IPS-15b (cell line): ENCODE results near the gene HOXD12.
A peak's percentile ranks its signal among the peaks of the same experiment; 100 is the strongest.

Source experiments
- H3K27me3 ChIP-seq: one replicate; pipeline ENCODE4 v1.6.1; 2013; ENCODE audit warnings: low read length; ENCODE audit not compliant: control insufficient read depth, insufficient read depth
- H3K36me3 ChIP-seq: one replicate; pipeline ENCODE4 v1.6.1; 2013; ENCODE audit warnings: low read length; ENCODE audit not compliant: control insufficient read depth, insufficient read depth
- H3K4me1 ChIP-seq: one replicate; pipeline ENCODE4 v1.6.1; 2013; ENCODE audit warnings: mild to moderate bottlenecking, low read length; ENCODE audit not compliant: control insufficient read depth, insufficient read depth
- H3K4me3 ChIP-seq: one replicate; pipeline ENCODE4 v1.5.1; 2013; ENCODE audit warnings: low read depth, low read length
- H3K9ac ChIP-seq: one replicate; pipeline ENCODE4 v1.6.1; 2013; ENCODE audit warnings: low read depth, mild to moderate bottlenecking, low read length
- H3K9me3 ChIP-seq: one replicate; pipeline ENCODE4 v1.6.1; 2013; ENCODE audit warnings: mild to moderate bottlenecking, low read length; ENCODE audit not compliant: control insufficient read depth, insufficient read depth

The HOXD12 gene

DNA sequence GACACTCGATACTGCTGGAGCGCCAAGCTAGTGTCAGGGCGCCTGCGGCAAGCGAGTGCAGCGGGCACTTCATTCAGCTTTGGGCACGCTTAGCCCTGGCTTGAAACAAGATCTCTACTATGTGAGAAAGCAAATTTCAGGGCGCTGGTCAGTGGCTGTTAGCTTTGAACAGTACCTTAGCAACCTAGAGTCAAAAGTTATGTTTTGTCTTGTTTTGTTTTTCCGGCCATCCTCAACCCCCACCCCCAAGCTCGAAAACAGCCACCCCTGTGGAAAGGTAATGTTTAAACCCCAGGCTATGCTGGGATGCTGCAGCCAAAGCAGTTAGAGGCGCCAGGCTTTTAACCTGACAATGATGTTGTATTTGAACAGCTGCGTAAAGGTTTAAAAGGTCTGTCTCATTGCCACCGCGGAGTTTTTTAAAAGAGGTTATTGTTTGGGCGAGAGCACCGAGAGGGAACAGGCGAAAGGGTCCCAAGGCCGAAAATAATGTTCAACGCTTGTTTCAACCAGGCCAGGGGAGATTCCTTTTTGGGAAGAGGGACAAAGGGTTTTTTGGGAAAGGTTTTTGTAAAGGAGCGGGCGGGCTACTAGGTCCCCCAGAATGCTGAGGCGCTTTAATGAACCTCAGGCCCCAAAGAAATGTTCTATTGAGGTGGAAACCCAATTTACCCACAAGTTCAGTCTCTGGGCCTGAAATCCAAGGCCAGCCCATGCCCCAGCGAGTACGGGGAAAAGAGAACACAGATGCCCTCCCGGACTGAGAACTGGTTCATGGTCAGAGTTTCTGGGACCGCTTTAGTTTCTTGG, 14.7 kb downstream of the HOXD12 start:
- Histone ChIP-seq H3K9ac (no peak overlapping the region), H3K9me3 (no peaks in the 10 kb centered on the region), H3K27me3 (peaks cover 100% of the 10 kb centered on the region), H3K36me3 (no peaks in the 10 kb centered on the region), H3K4me3 (peak overlapping the region; percentile 18), H3K4me1 (peaks cover 2% of the 10 kb centered on the region)

DNA sequence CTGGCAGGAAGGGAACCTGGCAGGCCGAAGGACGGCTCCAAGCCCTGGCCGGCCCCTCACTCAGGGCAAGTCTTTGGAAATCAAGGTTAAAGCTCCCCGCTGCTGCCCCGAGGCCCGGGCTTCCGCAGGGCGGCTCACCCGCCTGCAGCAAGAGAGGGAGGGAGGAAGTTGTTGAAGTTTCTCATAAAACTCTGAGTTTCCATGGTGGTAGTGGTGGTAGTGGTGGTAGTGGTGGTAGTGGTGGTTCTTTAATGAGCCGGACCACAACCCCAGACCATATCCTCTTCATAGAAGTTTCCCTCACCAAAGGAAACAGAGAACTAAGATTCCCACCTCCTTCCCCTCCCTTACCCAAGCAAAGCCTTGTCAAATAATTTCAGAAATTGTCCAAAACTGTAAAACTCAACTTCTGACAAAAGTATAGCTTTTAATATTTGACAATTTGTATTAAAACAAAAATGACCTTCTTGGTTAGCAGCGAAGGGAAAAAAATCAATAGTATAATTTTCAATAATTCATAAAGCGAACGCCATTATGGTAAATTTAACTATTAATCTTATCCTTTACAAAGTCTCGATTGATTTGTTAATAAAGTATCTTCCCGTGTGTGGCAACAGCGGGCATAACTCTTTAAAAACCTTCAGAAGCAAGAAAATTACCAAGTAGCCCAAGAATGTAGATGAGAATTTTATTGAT, 15.5 kb downstream of the HOXD12 start:
- Histone ChIP-seq H3K4me3 (no peak overlapping the region), H3K27me3 (peaks cover 100% of the 10 kb centered on the region), H3K4me1 (peaks cover 2% of the 10 kb centered on the region), H3K9ac (no peak overlapping the region), H3K9me3 (no peaks in the 10 kb centered on the region), H3K36me3 (no peaks in the 10 kb centered on the region)

DNA sequence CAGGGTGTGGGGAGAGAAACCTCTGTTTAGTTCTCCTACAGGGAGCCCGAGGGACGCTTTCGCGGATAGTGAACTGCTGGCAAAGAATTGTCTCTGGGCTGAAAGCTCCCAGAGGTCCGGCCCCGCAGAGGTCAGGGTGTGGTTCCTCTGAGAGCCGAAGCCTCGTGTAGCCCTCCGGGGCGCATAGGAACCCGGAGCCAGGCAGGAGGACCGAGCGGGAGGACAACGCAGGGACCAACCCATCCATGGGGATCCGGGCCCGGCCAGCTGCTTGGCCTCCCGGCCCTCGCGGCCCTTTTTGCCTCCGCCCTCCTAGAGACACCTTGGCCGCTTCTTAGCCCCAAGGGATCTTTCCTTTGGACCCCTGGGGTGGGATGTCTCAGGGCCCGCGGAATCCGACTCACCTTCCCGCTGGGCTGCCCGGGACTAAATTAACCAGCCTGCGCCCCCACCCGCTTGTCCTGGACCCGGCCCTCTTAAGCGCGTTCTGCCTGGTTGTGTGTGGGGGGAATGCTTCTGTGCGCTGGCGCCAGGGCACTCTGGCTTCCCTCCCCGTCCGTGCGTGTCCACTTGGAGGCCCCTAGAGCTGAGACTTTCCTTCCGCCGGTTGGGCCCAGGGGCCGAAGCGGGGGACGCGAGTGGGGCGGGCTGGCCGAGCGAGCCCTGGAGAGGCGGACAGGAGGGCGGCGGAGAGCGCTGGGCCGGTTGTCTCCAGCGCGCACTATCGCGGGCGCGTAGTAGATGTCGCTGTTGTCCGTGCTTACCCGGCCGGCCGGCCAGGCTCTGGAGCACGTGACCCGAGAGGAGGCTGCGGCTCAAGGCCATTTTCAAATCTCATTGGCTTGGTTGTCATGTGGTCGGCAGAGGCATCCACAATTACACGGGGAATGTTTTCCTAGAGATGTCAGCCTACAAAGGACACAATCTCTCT, 16.6 kb downstream of the HOXD12 start, which contains the start of gene HOXD10:
HOXD10 (plus strand) TSS at position 896 of the 931 bp plus-strand sequence. CDS start 56 bp downstream, outside the sequence.
- Histone ChIP-seq H3K27me3 (peaks cover 100% of the 10 kb centered on the region), H3K9ac (no peak within 1 kb of the TSS), H3K36me3 (no peaks in the 10 kb centered on the region), H3K4me3 (peak within 1 kb of the TSS; percentile 26), H3K9me3 (no peaks in the 10 kb centered on the region), H3K4me1 (peaks cover 2% of the 10 kb centered on the region)

DNA sequence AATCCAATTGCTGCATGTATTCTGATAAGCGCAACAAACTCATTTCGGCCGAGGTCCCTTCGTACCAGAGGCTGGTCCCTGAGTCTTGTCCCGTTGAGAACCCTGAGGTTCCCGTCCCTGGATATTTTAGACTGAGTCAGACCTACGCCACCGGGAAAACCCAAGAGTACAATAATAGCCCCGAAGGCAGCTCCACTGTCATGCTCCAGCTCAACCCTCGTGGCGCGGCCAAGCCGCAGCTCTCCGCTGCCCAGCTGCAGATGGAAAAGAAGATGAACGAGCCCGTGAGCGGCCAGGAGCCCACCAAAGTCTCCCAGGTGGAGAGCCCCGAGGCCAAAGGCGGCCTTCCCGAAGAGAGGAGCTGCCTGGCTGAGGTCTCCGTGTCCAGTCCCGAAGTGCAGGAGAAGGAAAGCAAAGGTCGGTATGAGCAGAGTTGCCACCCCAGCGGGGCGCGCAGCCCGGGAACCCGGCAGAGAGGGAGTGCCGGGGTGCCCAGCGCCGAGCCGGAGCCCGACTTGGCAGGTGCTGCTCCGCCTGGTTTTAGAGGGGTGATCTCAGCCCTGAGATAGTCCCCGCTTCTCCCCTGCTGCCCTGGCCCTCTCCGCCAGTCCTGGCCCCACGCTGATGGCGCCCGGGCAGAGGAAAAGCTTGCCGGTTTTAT, 17.7 kb downstream of the HOXD12 start:
- Histone ChIP-seq H3K27me3 (peaks cover 100% of the 10 kb centered on the region), H3K9me3 (no peaks in the 10 kb centered on the region), H3K4me3 (peak overlapping the region; percentile 22), H3K36me3 (no peaks in the 10 kb centered on the region), H3K4me1 (no peaks in the 10 kb centered on the region), H3K9ac (no peak overlapping the region)

DNA sequence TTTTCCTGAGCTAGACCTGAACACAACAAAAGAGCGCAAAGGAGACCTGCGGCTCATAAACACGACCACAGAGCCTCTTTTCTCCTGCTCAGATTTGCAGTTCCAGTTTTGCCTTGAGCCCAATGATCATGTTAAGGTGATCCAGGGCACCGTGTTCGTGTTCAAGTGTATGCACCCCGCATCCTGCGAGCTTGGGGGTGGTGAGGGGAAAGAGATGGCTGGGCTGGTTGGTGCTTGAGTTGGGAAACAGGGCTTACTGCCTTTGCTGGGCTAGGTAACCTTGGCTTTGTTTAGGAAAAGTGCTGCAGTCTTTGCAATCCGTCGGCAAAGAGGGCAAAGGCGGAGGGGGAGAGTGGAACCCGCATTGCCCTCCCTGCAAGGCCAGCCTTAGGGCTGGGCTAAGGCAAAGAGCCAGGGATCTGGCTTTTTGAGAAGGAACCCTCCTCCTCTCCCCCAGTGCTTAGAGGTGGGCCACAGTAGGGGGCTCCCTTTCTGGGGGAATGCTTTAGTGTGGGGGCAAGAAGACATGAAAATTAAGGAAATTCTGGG, 18.3 kb downstream of the HOXD12 start:
- Histone ChIP-seq H3K36me3 (no peaks in the 10 kb centered on the region), H3K4me1 (no peaks in the 10 kb centered on the region), H3K9ac (no peak overlapping the region), H3K27me3 (peaks cover 100% of the 10 kb centered on the region), H3K4me3 (peak overlapping the region; percentile 22), H3K9me3 (no peaks in the 10 kb centered on the region)

DNA sequence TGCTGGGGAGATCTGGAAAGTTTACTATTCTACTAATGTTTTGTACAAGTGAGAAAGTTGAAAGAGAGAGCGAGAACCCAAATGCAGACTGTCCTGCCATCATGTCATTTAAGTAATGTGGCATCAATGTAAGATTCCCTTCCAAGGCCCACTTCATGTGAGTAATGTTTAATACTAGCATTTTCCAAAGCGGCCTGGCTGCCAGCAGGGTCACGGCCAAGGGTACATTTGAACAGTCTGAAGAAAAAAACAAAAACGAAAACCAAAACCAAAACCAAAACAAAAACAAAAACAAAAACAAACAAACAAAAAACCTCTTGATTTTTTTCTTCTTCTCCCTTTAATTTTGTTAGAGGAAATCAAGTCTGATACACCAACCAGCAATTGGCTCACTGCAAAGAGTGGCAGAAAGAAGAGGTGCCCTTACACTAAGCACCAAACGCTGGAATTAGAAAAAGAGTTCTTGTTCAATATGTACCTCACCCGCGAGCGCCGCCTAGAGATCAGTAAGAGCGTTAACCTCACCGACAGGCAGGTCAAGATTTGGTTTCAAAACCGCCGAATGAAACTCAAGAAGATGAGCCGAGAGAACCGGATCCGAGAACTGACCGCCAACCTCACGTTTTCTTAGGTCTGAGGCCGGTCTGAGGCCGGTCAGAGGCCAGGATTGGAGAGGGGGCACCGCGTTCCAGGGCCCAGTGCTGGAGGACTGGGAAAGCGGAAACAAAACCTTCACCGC, 19.2 kb downstream of the HOXD12 start:
- no peaks in the 10 kb centered on the region for H3K36me3 ChIP-seq
- no peak overlapping the region for H3K9ac ChIP-seq
- H3K9me3 ChIP-seq: no peaks in the 10 kb centered on the region
- no peak overlapping the region for H3K4me3 ChIP-seq
- H3K4me1 ChIP-seq: no peaks in the 10 kb centered on the region
- peaks cover 99% of the 10 kb centered on the region for H3K27me3 ChIP-seq

DNA sequence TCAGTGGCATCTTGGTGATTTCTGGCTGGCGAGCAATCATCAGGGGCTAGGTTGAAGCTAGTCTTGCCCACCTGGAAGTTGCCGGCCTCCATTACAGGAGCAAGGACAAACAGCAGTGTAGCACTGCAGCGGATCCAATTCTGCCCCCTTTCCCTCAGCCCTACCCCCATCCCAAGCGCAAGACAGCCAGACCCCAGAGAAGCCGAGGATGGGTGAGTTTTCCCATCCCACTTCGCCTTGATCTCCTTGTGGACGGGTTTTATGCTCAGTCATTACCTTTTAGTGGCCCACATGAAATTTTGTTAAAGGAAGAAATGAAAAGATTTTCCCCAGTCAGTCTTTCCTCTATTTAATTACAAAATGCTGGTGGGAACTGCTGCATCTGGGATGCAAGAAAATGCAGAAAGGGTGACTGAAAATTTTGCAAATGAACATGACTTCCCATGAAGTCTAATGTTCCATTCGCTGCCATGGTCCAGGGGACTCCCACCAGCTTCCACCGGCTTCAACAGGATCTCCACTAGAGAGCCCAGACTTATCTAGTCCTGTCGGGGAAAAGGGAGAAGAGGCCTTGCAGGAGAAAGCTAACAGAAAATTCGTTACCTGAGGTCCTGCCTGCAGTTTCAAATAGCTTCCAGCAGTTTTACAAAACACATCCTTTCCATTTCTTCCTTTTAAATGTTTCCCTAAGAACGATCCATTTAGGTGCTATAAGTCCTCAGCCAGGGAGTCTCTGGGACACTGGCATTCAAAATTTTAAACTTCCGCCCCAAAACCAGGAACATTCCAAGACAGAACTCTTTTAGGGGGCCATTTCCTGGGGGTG, 21.0 kb downstream of the HOXD12 start:
- Histone ChIP-seq H3K4me1 (no peaks in the 10 kb centered on the region), H3K9ac (no peak overlapping the region), H3K36me3 (no peaks in the 10 kb centered on the region), H3K27me3 (peaks cover 99% of the 10 kb centered on the region), H3K9me3 (no peaks in the 10 kb centered on the region), H3K4me3 (peak overlapping the region; percentile 22)

DNA sequence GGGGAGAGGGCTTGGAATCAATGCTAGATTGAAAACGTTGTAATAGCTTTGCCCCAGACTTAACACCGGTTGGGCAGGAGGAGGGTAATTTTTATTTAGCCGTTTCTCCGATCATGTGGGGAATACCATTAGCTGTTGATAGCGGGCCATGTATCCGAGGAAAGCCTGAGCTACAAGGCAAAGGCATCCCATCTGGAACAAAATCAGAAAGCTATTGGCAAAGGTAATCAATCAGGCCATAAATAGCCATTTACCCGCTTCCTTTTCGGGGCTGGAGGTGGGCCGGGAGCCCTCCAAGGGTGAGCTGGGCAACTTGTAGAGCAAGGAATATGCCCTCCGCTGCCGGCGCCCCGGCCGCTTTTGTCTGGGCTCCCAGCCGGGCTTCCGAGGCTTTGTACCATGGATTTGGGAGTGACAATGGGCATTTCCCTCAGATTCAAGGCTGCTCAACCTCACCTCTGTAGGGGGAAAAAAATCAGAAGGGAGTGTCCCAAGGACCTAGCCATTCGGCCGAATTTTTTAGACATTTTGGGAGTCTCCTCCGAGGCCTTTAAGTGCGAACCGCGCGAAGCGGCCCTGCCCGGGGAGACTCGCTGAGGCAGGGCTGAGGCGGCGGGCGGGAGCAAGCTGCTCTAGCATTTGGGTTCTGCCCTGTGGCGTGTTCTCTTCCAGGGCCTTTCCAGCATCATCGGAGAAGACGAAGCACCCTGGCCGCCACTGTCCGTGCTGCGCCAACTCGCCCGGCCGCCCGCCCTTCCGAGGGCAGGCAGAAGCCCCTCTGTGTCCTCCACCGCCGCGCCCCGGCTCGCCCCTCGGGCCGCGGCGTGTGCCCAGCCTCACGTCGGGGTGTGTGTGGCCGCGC, 21.8 kb downstream of the HOXD12 start:
- Histone ChIP-seq H3K4me1 (no peaks in the 10 kb centered on the region), H3K36me3 (no peaks in the 10 kb centered on the region), H3K4me3 (peak overlapping the region; percentile 22), H3K27me3 (peaks cover 99% of the 10 kb centered on the region), H3K9ac (no peak overlapping the region), H3K9me3 (no peaks in the 10 kb centered on the region)

DNA sequence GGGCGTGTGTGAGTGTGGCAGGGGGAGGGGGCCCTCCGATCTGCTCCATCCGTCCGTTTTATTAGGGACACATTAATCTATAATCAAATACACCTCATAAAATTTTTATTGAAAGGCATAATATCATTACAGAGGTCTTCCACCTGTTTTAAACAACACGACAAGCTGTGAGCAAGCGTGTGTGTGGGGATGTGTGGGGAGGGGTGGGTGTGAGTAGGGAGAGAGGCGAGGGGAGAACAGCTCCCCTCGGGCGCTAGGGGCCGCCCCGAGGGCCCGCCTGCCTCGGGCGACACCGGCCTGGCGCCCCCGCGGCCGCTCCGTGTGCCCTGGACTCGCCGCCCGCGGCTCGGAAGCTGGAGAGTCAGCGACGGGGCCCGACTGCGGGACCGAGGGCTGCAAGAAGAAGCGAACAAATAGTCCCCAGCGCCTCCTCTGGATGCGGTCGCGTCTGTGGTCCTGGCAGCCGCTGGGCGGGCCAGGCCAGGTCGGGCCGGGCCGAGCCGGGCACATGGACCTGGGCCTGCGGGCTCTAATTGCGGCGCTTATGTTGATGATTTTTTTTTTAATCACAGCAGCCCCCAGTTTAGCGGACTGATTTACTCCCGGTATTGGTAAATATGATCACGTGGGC, 22.6 kb downstream of the HOXD12 start:
- Histone ChIP-seq H3K4me3 (peak overlapping the region; percentile 19), H3K27me3 (peaks cover 99% of the 10 kb centered on the region), H3K9me3 (no peaks in the 10 kb centered on the region), H3K9ac (no peak overlapping the region), H3K4me1 (no peaks in the 10 kb centered on the region), H3K36me3 (no peaks in the 10 kb centered on the region)
